Muscle of leg (tissue), 11 donors: ENCODE data around the gene NRXN3. TPM values are rescaled to one million over a fixed set of nuclear protein-coding genes. Genes with fewer than 3 reads are reported as not detected.

Source experiments
- DNase-seq: peaks from one replicate; pipeline ENCODE4 v3.0.0; 2013
- H3K27ac ChIP-seq: one replicate; pipeline ENCODE4 v1.5.1; 2013; ENCODE audit warnings: mild to moderate bottlenecking, low read length, control low read depth
- H3K27me3 ChIP-seq: one replicate; pipeline ENCODE4 v1.6.1; 2013; ENCODE audit warnings: low read length; ENCODE audit not compliant: control insufficient read depth, insufficient read depth
- H3K36me3 ChIP-seq: one replicate; pipeline ENCODE4 v1.6.1; 2013; ENCODE audit warnings: low read length; ENCODE audit not compliant: control insufficient read depth, insufficient read depth
- H3K4me1 ChIP-seq: one replicate; pipeline ENCODE4 v1.6.1; 2013; ENCODE audit warnings: low read length; ENCODE audit not compliant: control insufficient read depth, insufficient read depth
- H3K4me3 ChIP-seq: one replicate; pipeline ENCODE4 v1.5.1; 2013; ENCODE audit warnings: low read length, control low read depth
- H3K9me3 ChIP-seq: replicated peaks from 2 replicates; pipeline ENCODE4 v1.6.1; 2013; ENCODE audit warnings: low read depth, low read length; ENCODE audit not compliant: control insufficient read depth
- WGBS: methylation state at CpG from one replicate; pipeline ENCODE4 v1.1.5; 2013; ENCODE audit warnings: missing lambda C conversion rate; ENCODE audit not compliant: insufficient coverage; 5-methylcytosine and 5-hydroxymethylcytosine counted together
- polyA plus RNA-seq, 8 donors: library from polyadenylated mRNA; unstranded; fragments of 120-200 nt; gene quantifications; one replicate each; pipeline versions ENCODE4 v1.2.1 to v1.2.3, GENCODE V29; 2013; ENCODE audit warnings: inconsistent platforms in 1 of 8, low replicate concordance in 1 of 8; ENCODE audit not compliant: insufficient read length in 8 of 8, insufficient read depth in 1 of 8
- total RNA-seq: library from RNA; stranded (reverse); fragments of 120-200 nt; gene quantifications from one replicate; pipeline ENCODE4 v1.2.4, GENCODE V29; 2013

Gene NRXN3
- total and polyA plus RNA-seq, 9 donors = 0.49 to 1.9 (median 0.69) TPM

GRCh38 chr14:79404874-79405511 is 1234.8 kb downstream of the NRXN3 start:
- peaks cover 3% of the 10 kb centered on the region for H3K4me1 ChIP-seq
- no peak overlapping the region for H3K27ac ChIP-seq
- no peak overlapping the region for H3K4me3 ChIP-seq
- no peaks in the 10 kb centered on the region for H3K36me3 ChIP-seq
- H3K9me3 ChIP-seq = no peaks in the 10 kb centered on the region
- peak; percentile 18 for DNase-seq
- no peaks in the 10 kb centered on the region for H3K27me3 ChIP-seq
- WGBS = 45% methylated on average over 2 of the region's 6 CpGs

GRCh38 chr14:79405512-79405910 is 1235.3 kb downstream of the NRXN3 start:
- no peak for DNase-seq
- WGBS = no CpG with 5 or more reads among the region's 2 CpGs
- peaks cover 3% of the 10 kb centered on the region for H3K4me1 ChIP-seq
- no peak overlapping the region for H3K4me3 ChIP-seq
- H3K27me3 ChIP-seq = no peaks in the 10 kb centered on the region
- no peaks in the 10 kb centered on the region for H3K36me3 ChIP-seq
- H3K9me3 ChIP-seq = no peaks in the 10 kb centered on the region
- no peak overlapping the region for H3K27ac ChIP-seq

- H3K4me1 ChIP-seq = peaks cover 3% of the 10 kb centered on the region
- no peaks in the 10 kb centered on the region for H3K27me3 ChIP-seq
- H3K9me3 ChIP-seq = no peaks in the 10 kb centered on the region
- no CpG with 5 or more reads among the region's 2 CpGs for whole genome bisulfite sequencing
- no peaks in the 10 kb centered on the region for H3K36me3 ChIP-seq
- no peak overlapping the region for H3K27ac ChIP-seq
- no peak for DNase-seq
- H3K4me3 ChIP-seq = no peak overlapping the region
These were observed 1237.4 kb downstream of the NRXN3 start for GRCh38 chr14:79407572-79407971.

GRCh38 chr14:79408696-79409095 is 1238.5 kb downstream of the NRXN3 start:
- no peaks in the 10 kb centered on the region for H3K36me3 ChIP-seq
- H3K4me1 ChIP-seq = peaks cover 3% of the 10 kb centered on the region
- H3K4me3 ChIP-seq = no peak overlapping the region
- no peak for DNase-seq
- H3K27me3 ChIP-seq = no peaks in the 10 kb centered on the region
- WGBS = no CpG with 5 or more reads among the region's 1 CpG
- no peak overlapping the region for H3K27ac ChIP-seq
- no peaks in the 10 kb centered on the region for H3K9me3 ChIP-seq

- no peak overlapping the region for H3K27ac ChIP-seq
- no peak for DNase-seq
- H3K36me3 ChIP-seq = no peaks in the 10 kb centered on the region
- WGBS = 88% methylated on average over 1 of the region's 3 CpGs
- H3K27me3 ChIP-seq = no peaks in the 10 kb centered on the region
- H3K4me3 ChIP-seq = no peak overlapping the region
- H3K9me3 ChIP-seq = peaks cover 3% of the 10 kb centered on the region
- H3K4me1 ChIP-seq = no peaks in the 10 kb centered on the region
These were observed 1241.4 kb downstream of the NRXN3 start for GRCh38 chr14:79411403-79412174.

- WGBS = no CpG with 5 or more reads among the region's 2 CpGs
- Histone ChIP-seq H3K36me3 (no peaks in the 10 kb centered on the region), H3K4me1 (no peaks in the 10 kb centered on the region), H3K27me3 (no peaks in the 10 kb centered on the region), H3K27ac (no peak overlapping the region), H3K9me3 (peaks cover 4% of the 10 kb centered on the region), H3K4me3 (no peak overlapping the region)
- no peak for DNase-seq
These were observed 1242.6 kb downstream of the NRXN3 start for GRCh38 chr14:79412822-79413221.

- WGBS = no CpG with 5 or more reads among the region's 4 CpGs
- DNase-seq = no peak
- peaks cover 4% of the 10 kb centered on the region for H3K9me3 ChIP-seq
- H3K36me3 ChIP-seq = no peaks in the 10 kb centered on the region
- H3K27me3 ChIP-seq = no peaks in the 10 kb centered on the region
- H3K4me3 ChIP-seq = no peak overlapping the region
- H3K27ac ChIP-seq = no peak overlapping the region
- peaks cover 2% of the 10 kb centered on the region for H3K4me1 ChIP-seq
These were observed 1243.7 kb downstream of the NRXN3 start for GRCh38 chr14:79413734-79414428.

- Histone ChIP-seq H3K9me3 (peaks cover 4% of the 10 kb centered on the region), H3K27me3 (no peaks in the 10 kb centered on the region), H3K36me3 (no peaks in the 10 kb centered on the region), H3K27ac (no peak overlapping the region), H3K4me1 (peaks cover 2% of the 10 kb centered on the region), H3K4me3 (no peak overlapping the region)
- no CpG with 5 or more reads among the region's 1 CpG for WGBS
- no peak for DNase-seq
These were observed 1245.6 kb downstream of the NRXN3 start for GRCh38 chr14:79415726-79416125.

- no peak overlapping the region for H3K27ac ChIP-seq
- no peak overlapping the region for H3K4me3 ChIP-seq
- H3K27me3 ChIP-seq = no peaks in the 10 kb centered on the region
- H3K4me1 ChIP-seq = peaks cover 2% of the 10 kb centered on the region
- no peaks in the 10 kb centered on the region for H3K36me3 ChIP-seq
- H3K9me3 ChIP-seq = peaks cover 4% of the 10 kb centered on the region
- DNase-seq = no peak
- no CpG with 5 or more reads among the region's 2 CpGs for WGBS
These were observed 1247.8 kb downstream of the NRXN3 start for GRCh38 chr14:79417961-79418360.

- Histone ChIP-seq H3K27me3 (no peaks in the 10 kb centered on the region), H3K4me1 (peaks cover 2% of the 10 kb centered on the region), H3K4me3 (no peak overlapping the region), H3K9me3 (peaks cover 4% of the 10 kb centered on the region), H3K27ac (no peak overlapping the region), H3K36me3 (no peaks in the 10 kb centered on the region)
- WGBS = no CpG with 5 or more reads among the region's 5 CpGs
- DNase-seq = peak; percentile 11
These were observed 1248.7 kb downstream of the NRXN3 start for GRCh38 chr14:79418649-79419415.
